GM19099 (cell line): ENCODE results near the gene ADGRD2.

ENCODE experiments used
- POLR2A ChIP-seq: IDR thresholded peaks from 3 replicates; pipeline ENCODE4 v1.6.1; 2011; ENCODE audit warnings: low read depth; ENCODE audit not compliant: insufficient read length; ENCODE audit errors: extremely low read depth

The ADGRD2 gene

DNA sequence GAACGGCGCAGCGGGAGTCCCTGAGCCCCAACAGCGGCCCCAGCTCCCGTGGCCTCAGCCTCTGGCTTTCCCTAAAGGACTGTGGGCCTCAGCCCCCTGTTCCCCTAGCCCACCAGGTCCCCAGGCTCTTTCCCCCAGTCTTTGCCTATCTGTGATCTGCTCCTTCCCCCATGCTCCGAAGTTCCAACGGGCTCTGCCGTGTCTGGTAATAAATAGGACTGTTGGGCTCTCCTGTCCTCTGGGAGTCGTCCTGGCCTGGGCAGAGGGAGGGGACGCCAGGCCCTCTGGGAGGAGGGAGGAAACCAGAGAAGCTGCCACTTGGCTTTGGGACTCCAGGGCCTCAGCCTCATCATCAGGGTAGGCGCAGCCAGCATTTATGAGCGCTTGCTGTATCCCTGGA is 28.1 kb downstream of the ADGRD2 start:
- TF ChIP-seq POLR2A = no peak

DNA sequence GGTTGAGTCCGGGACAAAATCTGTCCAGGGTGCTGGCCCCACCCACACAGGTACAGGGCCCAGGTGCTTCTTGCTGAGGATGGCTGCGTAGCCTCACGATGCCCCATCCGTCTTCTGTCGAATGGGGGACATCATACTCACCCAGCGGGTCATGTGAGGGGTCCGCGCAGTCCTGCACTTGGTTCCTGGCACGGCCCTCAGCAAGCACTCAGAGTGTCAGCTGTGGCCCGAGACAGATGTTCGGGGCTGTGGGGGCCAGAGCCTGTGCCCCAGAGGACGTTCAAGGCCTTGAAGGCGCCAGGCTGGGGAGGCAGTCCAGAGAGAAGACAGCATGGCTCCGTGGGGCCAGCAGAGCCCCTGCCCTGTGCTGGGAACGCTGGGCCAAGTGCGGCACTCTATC is 29.1 kb downstream of the ADGRD2 start:
- no peak for TF ChIP-seq POLR2A

GRCh38 chr9:124479947-124480620 is 29.8 kb downstream of the ADGRD2 start:
- no peak for TF ChIP-seq POLR2A

GRCh38 chr9:124480621-124480981 is 30.4 kb downstream of the ADGRD2 start:
- TF ChIP-seq POLR2A = no peak

- no peak for TF ChIP-seq POLR2A
Observed at GRCh38 chr9:124481115-124481514, 30.9 kb downstream of the ADGRD2 start.

DNA sequence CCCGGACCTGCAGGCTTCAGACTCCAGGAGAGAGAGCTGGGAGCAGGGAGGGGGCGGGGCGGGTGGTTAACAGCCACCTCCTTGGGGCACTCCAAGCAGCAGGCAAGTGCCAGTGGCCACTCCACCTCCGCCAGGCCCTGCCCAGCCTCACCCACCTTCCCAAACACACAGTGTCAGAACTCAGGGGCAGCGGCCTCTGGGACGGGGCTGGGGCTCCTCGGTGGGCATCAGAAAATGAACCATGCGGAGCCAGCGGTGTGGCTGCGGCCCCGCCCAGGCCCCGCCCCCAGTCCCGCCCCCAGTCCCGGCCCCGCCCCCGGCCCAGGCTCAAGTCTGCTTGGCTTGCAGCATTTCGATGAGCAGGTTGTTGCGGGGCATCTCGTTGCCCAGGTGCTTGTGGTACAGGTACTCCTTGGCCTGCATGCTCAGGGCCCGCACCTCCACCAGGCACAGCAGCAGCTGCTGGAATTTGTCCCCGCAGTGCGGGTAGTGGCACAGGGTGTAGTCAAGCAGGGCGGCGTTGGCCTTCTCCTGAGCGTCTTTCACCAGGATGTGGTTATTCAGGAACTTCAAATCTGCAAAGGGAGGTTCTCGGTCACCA is 32.3 kb downstream of the ADGRD2 start:
- no peak for TF ChIP-seq POLR2A

GRCh38 chr9:124483481-124483880 is 33.2 kb downstream of the ADGRD2 start:
- no peak for TF ChIP-seq POLR2A

GRCh38 chr9:124485201-124485600 is 35.0 kb downstream of the ADGRD2 start:
- no peak for TF ChIP-seq POLR2A

GRCh38 chr9:124485936-124486335 is 35.7 kb downstream of the ADGRD2 start:
- no peak for TF ChIP-seq POLR2A

- TF ChIP-seq POLR2A = no peak
Observed at GRCh38 chr9:124486778-124487259, 36.6 kb downstream of the ADGRD2 start.

DNA sequence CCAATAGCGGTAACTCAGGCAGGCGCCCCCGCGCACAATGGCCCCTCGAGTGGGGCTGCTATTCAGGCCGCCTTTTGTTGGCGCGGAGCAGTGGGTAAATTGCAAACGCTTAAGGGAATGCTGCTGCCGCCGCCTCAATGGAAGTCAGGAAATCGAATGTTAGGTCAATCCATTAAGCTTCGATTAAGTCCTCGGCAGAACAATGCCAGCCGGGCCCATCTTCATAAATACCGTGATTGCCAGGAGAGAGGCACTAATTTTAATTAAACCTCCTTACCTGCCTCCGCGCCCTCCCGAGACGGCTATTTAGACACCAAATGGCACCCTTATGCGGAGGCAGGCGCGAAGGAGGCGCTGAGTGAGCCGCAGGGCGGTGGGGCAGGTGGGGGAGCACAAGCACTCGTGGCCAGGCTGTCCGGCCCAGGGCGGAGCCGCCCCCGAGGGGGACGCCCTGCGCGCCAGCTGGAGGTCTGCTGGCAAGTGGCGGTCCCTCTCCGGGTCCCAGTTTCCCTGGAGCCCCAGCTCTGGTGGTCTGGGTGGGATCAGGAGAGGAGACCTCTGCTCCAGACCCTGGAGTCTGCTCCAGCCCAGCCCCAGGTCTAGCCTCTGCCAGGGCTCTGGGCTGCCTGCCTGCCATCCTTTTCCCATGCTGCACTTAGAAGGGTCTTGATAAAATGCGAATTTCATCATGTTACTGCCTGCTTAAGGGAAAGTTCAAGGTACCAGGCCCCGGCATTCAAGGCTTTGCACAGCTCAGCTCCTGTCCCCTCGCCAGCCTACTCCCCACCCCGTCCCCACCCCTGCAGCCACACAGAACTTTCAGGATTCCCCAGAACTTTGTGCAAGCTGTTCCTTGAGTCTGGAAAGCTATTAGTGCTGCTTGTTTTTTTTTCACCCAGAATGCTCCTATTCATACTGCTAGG is 37.3 kb downstream of the ADGRD2 start:
- TF ChIP-seq POLR2A = no peak

DNA sequence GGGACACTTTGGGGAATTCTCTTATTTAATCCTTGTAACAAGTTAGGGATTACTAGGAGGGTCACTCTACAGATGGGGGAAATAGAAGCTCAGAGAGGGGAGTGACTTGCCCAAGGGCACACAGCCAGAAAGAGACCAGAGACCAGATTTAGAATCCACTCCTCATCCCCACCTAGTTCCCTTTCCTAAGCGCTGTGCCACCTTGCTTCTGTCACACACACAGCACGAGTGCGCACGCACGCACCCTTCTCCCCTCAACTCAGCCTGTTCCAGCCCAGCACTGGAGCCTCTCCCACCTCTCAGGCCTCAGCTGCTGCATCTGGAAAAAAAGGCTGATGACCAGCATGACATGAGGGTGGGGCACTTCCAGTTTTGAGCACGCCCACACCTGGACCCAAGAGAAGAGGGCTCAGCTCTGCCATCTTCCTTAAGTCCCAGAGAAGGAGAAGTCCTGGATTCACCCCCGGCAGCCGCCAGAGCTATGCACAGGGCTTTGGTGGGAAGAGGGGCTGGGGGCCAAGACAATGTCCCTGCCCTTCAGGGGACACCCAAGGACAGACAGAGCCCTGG is 38.5 kb downstream of the ADGRD2 start:
- no peak for TF ChIP-seq POLR2A

- no peak for TF ChIP-seq POLR2A
Observed at GRCh38 chr9:124489222-124489621, 39.0 kb downstream of the ADGRD2 start.

DNA sequence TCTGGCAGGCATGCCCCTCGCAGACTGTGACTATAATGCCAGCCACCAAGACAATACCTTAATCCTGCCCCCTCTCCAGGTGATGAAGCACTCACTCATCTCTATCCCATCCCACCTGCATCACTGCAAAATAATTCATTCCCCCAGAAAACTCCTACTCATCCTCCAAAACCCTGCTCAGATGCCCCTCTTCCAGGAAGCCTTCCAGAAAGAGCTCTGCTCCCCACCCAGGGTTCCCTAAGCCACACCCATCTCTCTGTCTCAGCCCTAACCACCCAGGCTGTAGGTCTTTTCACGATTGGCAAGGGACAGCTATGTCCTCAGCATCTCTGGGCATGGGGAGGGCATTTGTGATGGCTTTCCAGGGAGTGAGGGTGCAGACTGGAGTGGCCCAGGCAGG is 39.8 kb downstream of the ADGRD2 start:
- no peak for TF ChIP-seq POLR2A
